Measurements from ENCODE around the gene CLN5.
"Not testable (repeated sequence)": the region's sequence is repeated elsewhere in the genome, so short reads cannot be mapped to it uniquely, and the experiment has no call there.

Gene CLN5

GRCh38 chr13:76991796-76992547, at the start of gene CLN5:
Gene CLN5, plus strand, starts transcription at chr13:76992081. Its CDS starts 18 bp downstream, at chr13:76992099.
- in situ Hi-C loops (cut with HindIII; ENCODE audit: low sequenced_read_pairs) = no loop called here

DNA sequence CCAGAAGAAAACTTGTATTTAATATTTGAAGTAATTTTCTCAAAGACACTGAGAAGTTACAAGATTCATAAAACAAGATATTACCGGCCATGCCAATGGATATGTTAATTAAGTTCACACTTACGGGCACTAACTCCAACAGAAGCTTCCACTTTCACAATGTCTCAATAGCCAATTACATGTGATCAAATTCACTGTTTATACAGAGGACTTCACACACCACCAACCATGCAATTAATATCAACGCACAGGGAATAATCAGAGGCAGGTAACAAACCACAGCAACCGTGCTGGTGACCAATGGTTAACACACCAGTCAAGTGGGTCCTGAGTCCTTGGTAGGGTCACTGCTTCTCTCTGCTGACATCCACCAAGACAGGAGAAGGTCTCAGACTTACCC, 49.5 kb upstream of the CLN5 start:
- in situ Hi-C loops (cut with HindIII; ENCODE audit: low sequenced_read_pairs) = no loop called here

- in situ Hi-C loops (cut with HindIII; ENCODE audit: low sequenced_read_pairs) = no loop called here
Observed at GRCh38 chr13:76943646-76944045, 48.2 kb upstream of the CLN5 start.

- in situ Hi-C loops (cut with HindIII; ENCODE audit: low sequenced_read_pairs) = no loop called here
Observed at GRCh38 chr13:76944456-76944855, 47.4 kb upstream of the CLN5 start.

GRCh38 chr13:76948149-76948548, 43.7 kb upstream of the CLN5 start, which contains the start of gene ACOD1:
Gene ACOD1, plus strand, starts transcription at chr13:76948511. Its CDS starts 48 bp downstream, at chr13:76948559.
- in situ Hi-C loops (cut with HindIII; ENCODE audit: low sequenced_read_pairs) = no loop called here

GRCh38 chr13:76950101-76950500, 41.8 kb upstream of the CLN5 start:
- in situ Hi-C loops (cut with HindIII; ENCODE audit: low sequenced_read_pairs) = no loop called here

DNA sequence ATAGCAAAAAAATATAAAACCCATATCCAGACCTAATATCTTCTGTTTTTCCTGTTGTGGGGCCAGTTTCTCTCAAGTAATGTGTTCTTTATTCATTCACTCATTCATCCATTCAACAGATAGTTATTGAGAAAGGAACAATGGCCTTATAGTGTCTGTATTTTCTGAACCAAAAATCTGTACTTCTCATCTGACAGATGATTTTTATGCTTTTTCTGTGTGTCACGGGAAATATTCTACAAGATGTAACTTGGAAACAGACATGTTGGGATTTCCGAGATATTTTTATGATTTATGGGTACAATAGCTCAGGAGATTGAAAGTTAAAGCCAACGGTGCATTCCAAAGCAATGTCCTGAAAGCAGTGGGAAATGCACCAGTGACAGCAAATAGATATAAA, 37.9 kb upstream of the CLN5 start:
- in situ Hi-C loops (cut with HindIII; ENCODE audit: low sequenced_read_pairs) = no loop called here

- in situ Hi-C loops (cut with HindIII; ENCODE audit: low sequenced_read_pairs) = no loop called here
Observed at GRCh38 chr13:76954538-76954937, 37.3 kb upstream of the CLN5 start.

DNA sequence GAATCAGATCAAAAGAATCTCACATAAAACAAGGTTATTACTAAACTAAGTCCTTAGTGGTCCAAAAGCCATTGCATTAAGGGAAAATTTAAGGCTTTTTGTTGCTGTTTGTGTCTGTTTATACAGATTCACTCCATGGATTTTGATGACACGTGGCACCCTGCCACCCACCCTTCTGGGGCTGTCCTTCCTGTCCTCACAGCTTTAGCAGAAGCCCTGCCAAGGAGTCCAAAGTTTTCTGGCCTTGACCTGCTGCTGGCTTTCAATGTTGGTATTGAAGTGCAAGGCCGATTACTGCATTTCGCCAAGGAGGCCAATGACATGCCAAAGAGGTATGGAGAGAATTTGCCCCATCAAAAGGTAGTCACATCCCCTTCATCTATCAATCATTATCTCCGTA, 36.7 kb upstream of the CLN5 start:
- in situ Hi-C loops (cut with HindIII; ENCODE audit: low sequenced_read_pairs) = no loop called here

GRCh38 chr13:76955661-76956060, 36.2 kb upstream of the CLN5 start:
- in situ Hi-C loops (cut with HindIII; ENCODE audit: low sequenced_read_pairs) = no loop called here

DNA sequence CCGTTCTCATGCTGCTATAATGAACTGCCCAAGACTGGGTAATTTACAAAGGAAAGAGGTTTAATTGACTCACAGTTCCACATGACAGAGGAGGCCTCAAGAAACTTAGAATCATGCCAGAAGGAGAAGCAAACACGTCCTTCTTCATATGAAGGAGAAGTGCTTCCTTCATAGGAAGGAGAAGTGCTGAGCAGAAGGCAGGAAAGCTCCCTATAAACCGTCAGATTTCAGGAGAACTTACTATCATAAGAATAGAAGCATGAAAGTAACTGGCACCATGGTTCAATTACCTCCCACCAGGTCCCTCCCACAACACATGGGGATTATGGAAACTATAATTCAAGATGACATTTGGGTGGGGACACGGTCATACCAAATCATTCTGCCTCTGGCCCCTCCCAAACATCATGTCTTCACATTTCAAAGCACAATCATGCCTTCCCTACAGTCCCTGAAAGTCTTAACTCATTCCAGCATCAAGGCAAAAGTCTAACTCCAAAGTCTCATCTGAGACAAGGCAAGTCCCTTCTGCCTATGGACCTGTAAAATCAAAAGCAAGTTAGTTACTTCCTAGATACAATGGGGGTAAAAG, 32.9 kb upstream of the CLN5 start:
- in situ Hi-C loops (cut with HindIII; ENCODE audit: low sequenced_read_pairs) = no loop called here

DNA sequence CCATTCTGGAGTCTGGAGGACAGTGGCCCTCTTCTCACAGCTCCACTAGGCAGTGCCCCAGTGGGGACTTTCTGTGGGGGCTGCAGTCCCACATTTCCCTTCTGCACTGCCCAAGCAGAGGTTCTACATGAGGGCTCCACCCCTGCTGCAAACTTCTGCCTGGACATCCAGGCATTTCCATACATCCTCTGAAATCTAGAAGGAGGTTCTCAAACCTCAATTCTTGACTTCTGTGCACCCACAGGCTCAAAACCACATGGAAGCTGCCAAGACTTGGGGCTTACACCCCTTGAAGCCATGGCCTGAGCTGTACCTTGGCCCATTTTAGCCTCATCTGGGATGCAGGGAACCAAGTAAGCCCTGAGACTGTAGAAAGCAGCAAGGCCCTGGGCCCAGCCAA, 32.1 kb upstream of the CLN5 start:
- in situ Hi-C loops (cut with HindIII; ENCODE audit: low sequenced_read_pairs) = not testable (repeated sequence)

GRCh38 chr13:76965759-76966421, 26.0 kb upstream of the CLN5 start:
- in situ Hi-C loops (cut with HindIII; ENCODE audit: low sequenced_read_pairs) = no loop called here

GRCh38 chr13:76967031-76967430, 24.9 kb upstream of the CLN5 start:
- in situ Hi-C loops (cut with HindIII; ENCODE audit: low sequenced_read_pairs) = no loop called here

DNA sequence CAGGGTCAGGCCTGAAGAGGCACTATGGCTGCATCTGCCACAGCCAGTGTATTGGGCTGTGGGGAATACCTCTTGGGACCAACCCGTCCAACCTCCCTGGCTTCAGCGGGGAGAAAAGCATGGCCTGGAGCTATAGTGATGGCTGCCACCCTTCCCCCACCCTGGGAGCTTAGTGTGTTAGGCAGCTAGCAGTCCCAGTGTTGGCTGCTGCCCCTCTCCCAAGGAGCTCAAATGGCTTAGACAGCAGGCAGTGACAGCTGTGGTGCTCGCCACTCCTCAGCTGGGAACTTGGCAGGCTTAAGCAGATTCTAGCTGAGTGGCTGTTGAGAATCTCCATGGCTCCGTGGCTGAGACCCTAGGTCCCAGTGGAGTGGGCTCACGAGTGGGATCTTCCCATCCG, 23.8 kb upstream of the CLN5 start:
- in situ Hi-C loops (cut with HindIII; ENCODE audit: low sequenced_read_pairs) = no loop called here

- in situ Hi-C loops (cut with HindIII; ENCODE audit: low sequenced_read_pairs) = no loop called here
Observed at GRCh38 chr13:76969488-76970365, 22.2 kb upstream of the CLN5 start.

DNA sequence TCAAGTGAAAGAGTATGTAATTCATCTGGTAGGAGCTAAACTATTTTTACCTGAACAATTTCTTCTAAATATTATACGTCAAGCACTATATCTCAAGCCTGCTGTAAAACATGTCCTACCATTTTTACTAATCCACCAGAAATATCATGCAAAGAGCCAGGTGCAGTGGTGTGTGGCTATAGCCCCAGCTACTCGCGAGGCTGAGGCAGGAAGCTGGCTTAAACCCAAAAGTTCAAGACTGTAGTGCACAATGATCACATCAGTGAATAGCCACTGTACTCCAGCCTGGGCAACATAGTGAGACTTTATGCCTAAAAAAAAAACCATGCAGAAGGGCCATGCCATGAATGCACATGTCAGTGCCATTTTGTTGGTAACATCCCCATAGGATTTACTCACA, 20.7 kb upstream of the CLN5 start:
- in situ Hi-C loops (cut with HindIII; ENCODE audit: low sequenced_read_pairs) = no loop called here

DNA sequence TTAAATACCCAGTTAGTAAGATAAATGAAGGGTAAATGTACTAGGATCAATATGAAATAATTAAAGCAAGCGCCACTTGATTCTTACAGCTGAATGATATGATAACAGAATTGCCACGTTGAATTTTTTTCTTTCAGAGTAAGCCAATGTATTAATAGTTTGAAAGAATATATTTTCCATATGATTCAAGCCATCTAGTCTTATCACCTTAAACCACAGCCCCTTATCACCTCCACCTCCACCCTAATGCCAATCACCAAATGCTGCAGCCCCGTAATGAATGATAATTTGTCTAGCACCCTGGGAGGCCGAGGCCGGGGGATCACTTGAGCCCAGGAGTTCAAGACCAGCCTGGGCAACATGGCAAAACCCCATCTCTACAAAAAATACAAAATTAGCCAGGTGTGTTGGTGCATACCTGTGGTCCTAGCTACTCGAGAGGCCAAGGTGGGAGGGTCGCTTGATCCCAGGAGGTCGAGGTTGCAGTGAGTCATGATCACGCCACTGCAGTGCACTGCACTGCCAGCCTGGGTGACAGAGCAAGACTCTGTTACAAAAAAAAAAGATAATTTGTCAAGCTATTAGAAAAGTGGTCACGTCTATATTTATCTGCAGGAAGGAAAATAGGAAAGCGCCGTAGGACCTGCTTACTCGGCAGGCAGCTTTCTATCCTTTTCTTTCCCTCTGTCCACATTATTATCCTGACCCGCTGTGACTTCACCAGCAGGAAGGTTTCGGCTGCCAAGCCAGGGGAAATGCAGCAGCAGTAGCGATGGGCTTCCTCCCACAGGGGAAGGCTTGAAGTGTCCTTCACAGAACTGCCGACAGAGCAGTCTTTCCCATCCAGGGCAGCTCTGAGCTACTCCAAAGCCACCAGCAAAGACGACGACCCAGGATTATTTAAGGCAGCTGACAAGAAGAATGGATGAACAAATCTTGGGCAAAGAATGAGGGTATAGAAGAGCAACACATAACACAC, 19.7 kb upstream of the CLN5 start:
- in situ Hi-C loops (cut with HindIII; ENCODE audit: low sequenced_read_pairs) = no loop called here

DNA sequence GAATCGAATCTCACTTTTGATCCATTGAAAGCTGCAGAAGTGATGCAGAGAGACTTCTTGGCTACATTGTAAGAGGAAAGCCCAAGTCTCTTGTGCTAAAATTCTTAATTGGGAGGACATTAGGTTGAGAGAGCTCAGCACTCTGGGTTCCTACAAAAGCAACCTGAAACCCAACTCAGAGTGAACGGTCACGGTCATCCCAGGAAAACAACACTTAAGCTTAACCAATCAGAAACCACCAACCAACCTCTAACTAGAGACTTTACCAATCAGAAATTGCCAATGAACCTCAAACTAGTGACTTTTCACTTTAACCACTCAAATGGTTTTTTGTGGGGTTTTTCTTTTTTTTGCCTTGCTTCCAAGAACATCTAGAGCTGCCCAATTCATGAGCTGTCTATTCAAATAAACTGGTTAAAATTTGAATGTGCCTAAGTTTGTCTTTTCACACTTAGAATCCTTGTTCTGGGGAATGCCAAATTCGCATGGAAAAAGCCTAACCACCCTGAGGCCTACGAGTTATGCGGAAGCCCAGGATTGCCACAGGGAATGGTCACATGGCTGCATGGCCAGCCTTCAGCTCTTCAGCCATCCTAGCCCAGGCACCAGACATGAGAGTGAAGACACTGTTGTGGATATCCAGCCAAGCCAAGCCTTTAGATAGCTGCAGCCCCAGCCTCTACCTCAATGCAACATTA, 17.8 kb upstream of the CLN5 start:
- in situ Hi-C loops (cut with HindIII; ENCODE audit: low sequenced_read_pairs) = no loop called here

Measured in endothelial cell of hepatic sinusoid (primary cell).